Activated CD8-positive, alpha-beta memory T cell treated with anti-CD3 and anti-CD28 coated beads, Interleukin-2, amount 50 U/mL, for 4 hours (primary cell): ENCODE results near the gene MINDY1.

Experiments used
- DNase-seq: peaks from one replicate; pipeline ENCODE4 v3.0.0-alpha.2; 2020

MINDY1 gene

DNA sequence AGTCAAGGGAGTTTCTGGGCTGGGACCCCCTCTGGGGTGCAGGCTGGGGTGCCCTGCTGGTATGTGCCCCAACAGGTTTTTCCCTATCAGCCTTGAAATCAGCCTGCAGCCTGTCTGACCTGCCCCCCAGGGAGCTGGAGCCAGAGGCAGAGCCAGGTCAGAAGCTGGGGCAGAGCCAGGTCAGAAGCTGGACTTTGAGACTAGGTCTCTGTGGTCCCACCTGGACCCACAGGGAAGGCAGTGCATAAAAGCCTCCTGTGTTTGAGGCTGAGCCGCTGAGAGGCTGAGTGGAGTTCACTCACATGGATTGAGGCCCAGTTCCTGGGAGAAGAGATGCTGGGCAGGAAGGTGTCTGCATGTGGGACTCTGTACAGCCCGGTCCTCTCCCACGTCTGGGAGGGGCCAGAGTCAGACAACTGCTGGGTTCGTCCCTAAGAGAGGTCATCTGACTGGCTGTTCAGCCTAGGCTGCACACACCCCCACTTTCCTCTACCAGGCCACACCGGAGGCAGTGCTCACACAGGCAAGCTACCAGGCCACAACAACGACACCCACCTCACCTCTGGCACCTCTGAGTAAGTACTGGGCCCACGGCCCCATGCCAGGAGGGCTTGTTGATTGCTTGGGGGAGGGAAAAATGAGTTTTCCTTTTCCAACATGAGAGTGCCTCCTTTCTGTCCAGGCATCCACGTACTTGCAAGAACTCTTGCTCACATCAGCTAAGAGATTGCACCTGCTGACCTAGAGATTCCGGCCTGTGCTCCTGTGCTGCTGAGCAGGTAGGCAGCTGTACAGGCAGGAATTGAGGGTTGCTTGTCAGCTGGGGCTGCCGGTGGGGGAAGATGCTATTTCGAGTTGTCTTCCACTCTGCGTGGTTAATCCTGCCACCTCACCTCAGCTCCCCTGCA, 24.6 kb downstream of the MINDY1 start, which contains the start of gene ANXA9:
Gene ANXA9, plus strand, starts transcription at position 488 of the 908 bp plus-strand sequence. CDS start 814 bp downstream, outside the sequence.
- DNase-seq, result no peak

DNA sequence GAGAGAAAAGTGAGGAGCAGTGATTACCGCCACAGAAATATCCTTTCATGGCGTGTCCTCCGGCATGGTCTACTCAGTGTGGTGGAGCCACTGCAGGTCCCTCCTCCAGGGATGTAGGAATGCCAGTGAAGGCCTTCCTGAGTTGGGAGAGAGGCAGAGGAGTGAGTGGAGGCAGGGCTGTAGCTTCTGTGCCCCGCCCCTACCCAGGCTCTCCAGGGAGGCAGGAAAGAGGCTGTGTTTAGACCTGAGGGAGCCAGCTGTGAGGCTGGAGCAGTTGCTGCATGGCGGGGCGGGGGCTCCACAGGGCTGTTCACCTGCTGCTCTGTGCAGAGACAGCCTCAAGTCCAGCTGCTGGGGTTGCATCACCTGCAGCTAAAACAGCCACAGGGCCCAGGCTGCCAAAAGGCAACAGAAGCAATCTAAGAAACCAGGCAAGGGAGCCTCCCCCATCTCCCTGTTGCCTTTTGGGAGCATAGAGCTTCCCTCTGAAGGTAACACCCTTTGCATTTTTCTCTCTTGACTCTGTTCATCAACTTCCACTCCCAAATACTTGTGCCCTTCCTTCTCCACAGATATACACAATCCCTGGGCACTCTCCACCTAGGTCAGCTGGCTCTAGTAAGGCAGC, 25.4 kb downstream of the MINDY1 start:
- no peak for DNase-seq

DNA sequence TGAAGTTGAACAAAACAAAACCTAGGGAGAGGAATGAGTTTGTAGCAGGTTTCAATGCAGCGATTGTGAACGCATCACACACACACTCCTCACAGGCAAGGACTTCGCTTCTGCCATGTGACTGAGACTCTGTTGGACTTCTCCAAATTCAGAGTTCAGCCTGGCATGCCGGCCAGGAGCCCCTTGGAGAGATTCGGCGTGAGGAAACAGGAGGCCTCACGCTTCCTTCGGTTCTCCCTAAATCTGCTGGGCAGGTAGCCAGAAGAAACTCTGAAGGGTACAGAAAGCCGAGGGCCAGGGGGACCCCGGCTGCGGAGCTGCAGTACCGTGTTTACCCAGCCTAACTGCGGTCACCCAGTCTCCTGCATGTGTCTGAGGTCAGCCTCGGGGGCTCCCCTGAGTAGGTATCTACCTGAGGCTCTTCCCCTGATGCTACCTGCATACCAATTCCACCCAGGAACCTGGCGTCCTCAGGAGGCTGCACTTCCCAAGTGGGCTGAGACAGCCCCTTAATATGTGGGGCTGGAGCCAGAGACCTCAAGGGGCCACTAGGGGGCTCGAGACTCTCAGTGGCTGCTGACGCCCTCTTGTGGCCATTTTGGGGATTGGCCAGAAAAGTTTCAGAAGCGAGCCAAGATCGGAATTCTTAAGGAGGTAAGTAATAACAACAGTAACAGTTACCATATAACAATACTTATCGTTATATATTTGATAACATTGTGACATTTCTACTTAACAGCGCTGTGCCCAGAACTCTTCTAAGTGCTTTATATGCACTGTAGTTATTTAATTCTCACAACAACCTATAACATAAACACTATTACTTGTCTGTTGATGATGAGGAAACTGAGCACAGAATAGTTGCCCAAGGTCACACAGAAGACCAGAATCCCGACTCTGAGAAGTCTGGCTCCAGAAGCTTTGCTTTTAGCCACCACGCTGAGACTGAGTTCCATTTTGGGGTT, 27.3 kb downstream of the MINDY1 start:
- DNase-seq, result peak; percentile 91

DNA sequence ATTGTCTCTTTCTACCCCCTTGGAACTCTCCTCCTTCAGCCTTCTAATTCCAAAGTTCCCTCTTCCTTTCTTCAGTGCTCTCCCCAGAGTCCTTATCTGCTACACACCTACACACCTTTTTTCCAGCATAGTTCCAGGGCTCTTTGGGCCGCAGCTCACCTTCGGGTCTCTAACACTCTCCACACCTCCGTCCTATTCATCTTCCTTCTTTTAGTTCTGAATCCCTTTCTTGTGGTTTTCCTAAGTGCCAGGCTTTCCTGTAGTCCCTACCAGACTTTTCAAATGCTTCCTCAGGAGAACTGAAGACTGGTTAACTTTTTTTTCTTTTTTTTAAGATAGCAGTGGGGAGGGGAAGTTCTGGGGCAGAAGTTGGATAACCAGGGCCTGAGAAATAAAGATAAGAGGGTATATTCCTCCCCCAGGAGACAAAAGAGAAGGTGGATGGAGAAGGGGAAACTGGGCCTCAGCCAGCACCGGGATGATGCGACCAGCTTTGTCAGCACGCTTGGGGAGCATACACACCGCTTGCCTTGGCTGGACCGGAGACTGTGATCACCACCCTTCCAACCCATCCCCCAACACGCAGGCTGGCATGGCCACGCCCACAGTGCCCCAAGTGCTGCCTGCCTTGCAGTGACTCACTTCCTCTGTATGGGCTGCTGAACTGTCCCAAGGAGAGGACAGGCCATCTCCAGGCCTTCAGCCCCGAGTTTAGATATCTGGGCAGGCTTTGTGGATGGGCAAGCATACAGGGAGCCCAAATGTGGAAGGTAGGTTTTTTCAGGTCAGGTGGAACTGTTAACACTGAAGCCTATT, 29.6 kb downstream of the MINDY1 start:
- peak; percentile 69 for DNase-seq

DNA sequence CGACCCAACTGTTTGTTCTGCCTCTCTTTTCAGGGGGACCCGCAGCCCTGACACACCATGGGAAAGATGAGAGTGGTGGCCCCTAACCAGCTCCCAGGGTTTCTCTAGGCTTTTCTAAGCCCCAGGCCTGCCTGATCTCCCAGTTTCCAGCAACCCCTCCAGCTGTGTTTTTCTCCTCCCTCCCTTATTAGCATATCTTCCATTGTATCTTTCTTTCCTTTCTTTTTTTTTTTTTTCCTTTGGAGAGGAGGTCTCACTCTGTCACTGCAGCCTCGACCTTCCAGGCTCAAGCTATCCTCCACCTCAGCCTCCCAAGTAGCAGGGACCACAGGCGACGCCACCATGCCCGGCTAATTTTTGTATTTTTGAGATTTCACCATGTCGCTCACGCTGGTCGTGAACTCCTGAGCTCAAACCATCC, 30.3 kb downstream of the MINDY1 start:
- no peak for DNase-seq

DNA sequence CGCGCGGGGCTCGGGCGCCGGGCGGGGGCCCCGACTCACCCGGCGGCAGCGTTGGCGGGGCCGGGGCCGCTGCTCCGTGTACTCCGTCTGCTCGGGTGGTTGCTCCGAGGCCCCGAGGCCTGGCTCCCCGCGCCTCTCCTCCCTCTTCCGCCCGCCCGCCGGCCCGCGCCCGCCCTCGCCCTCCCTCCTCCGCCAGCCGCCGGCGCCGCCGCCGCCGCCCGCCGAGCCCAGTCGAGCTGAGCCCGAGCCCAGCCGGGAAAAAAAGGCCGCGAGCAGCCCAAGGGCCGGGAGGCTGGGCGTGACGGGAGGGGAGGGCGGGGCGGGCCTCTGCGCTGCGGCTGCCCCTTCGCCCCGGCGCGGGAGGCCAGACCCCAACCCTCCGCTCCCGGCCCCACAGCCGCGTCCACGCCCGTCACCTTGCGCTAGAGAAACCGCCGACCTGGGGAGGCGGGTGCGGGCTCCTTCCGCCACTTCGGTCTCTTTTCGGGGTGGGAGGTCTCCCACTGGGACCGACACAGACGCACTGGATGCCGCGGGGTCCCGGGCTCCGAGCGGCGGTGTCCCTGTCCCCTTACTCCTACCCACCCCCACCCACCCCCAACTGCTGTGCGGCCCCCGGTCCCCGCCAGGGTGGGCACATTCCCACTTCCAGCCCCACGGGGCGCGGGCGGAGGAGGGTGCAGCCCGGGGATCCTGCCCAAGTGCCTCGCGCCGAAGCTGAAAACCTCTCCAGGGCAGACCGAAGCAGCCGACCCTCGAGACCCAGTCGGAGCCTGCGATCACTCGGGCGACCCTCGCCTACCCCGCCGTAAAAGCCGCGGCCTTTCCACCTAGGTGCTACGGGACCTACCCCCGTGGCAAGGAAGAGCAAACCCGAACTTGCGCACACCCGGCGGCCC, 31.9 kb downstream of the MINDY1 start, which contains the start of gene CERS2:
Gene CERS2, minus strand, starts transcription at position 256 of the 899 bp plus-strand sequence. CDS start 5,745 bp downstream, outside the sequence.
- DNase-seq, result peak; percentile 77

DNA sequence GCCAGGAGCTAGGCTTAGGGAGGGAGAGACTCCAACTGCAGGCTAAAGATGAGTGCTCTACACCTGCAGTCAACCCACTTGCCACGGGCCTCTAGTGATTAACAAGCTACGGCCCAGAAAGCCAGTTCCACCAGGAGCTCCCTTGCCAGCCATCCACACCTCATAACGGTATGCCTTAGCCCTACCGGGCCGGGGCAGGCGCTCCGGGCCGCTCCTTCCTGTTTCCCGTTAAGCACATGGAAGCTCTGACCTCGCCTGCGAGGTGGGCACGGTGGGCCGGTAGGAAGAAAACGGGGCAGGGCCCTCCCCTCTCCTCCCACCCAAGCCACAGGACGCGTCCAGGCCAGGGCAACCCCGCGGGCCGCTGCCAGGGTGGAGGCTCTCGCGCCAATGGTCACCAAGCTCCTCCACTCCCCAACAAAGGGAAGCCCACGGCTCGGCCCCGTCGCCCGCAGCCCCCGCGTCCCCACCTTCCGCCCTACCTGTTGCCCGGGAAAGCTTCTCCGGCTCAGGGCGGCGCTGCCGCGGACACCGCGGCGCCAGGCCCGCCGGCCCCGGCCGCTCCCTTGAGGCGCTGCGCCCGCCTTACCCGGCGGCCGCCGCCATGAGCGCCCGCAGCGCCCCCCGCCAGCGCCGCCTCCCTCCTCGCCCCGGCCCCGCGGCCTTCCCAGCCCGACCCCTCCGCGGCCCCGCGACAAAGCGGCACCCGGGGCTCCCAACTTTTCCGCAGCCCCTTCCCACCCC, 32.7 kb downstream of the MINDY1 start:
- peak; percentile 38 for DNase-seq

DNA sequence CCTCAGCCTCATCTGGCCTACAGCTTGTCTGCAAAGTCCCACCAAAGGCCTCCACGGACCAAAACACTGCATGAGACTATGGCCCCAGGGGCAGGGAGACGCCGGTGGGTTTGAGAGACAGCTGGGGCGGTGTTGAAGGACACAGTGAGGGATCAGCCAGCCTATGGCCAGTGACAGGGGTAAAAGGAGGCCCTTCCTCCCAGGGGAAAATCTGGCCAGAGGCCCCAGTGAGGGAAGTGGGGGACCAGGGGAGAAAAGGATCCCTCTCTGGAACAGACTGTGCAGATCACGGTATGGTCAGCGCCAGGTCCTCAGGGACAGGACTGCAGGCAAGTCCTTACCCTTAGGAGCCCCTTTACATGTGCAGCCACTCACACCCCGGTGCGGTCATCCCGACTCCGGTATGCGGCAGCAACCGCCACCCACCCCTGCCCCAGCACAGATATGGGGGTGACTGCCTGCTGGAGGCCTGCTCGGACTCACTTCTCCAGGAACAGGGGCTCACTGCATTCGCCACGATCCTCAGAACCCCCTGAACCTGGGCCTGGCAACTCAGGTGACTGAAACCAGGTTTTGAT, 33.4 kb downstream of the MINDY1 start:
- DNase-seq, result peak; percentile 30

DNA sequence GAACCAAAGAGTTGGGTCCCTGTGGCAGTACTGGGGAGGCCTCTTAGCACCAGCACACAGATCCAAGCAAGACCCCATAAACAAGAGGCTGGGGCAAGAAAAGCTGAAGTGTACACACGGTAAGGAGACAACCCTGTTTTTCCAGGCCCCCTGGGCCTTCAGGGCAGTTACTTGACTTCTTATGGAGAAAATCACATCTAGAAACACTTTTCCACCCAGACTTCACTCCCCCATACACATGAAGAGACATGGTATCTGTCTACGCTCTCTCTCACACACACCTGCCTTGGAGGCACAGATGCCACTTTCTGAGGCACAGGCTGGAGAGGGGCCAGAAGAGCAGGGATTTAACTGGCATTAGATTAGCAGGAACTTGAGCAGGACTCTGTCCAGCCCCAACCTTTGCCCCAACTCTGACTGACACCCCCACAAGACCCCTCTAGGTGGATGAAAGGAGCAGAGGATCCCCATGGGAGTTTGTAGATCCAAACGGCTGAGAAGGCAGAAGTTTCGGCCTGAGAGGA, 34.2 kb downstream of the MINDY1 start:
- DNase-seq, result no peak

DNA sequence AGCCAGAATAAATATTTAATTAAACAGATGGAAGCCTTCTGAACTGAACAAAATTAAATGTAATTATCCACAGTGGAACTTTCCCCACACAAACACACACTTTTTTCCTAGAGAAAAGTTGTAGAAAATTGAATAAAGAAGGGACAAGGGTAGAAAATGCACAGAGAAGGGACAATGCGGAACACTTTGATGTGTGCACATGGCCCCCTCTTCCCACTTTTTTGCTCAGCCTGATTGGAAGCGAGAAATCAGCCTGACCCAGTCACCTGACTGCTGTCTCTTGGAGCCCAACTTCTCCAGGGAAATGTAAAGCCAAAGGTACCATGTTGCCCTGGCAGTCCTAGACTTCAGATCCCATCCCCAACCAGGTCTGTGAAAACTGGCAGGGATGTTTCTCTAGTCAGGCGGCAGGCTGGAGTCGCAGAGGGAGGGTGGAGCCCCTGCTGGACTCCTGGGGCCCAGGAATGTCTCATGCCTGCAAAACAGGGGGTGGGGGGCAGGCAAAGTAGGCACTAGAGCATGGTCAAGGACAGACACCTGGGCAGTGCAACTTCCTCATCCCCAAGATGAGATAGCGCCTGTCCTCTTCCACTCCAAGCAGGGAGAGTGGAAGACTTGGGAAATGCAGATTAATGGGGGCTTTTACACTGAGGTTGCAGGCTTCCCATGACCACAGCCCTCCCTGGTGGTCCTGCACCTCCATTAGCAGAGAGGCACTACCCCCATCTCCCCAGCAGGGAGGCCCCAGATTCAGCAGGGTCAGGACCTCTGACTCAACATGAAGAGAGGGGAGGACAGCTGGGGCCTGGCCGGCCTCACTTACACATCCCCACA, 34.9 kb downstream of the MINDY1 start:
- DNase-seq, result no peak

DNA sequence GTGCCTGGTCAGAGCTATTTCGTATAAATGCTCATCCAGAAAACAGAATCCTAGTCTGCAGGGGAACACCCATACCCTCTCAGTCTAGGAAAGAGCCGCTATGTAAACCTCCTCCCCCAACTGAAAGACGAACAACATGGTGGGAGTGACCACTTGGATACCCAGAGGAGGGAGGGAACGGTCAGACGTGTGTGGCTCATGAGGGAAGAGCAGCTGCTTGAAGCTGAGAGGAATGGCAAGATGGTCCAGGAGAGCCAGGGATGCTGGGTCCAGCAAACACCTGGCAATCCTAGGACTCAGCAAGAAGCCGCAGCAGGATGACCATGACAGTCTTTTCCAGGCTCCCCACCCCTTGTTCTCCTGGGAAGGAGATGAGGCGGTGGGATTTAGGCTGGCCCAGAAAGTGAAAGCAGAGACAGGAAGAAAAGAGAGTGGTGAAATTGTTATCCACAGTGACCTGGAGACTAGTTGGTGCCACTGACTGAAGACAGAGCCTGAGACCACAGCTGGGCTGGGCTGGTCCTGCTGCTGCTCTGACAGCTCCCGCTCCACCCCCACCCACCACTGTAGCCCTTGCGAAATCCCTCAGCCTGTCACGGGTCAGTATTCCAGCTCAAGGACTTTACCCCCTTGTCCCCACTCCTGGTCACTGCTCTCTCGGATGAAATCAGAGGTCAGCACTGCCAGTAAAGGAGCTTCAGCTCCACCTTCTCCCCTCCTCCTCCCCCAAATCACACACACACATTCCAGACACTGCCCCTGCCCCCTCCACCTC, 35.7 kb downstream of the MINDY1 start:
- no peak for DNase-seq

DNA sequence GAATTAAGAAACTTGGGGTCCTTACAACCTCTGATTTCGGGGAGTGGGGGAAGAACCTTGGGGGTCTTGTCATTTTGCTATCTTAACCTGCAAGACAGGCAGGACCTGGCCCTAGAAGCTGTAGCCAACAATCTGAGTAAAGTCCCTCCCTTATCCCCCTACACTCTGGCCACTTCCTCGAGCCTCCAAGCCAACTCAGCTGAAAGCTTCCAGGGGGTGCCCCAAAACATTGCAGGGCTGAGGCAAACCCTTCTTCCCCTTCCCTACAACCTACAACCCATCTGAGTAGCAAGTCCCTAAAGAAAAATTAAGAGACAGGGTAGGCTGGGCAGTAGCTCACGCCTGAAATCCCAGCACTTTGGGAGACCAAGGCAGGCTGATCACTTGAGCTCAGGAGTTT, 37.1 kb downstream of the MINDY1 start:
- DNase-seq, result no peak

DNA sequence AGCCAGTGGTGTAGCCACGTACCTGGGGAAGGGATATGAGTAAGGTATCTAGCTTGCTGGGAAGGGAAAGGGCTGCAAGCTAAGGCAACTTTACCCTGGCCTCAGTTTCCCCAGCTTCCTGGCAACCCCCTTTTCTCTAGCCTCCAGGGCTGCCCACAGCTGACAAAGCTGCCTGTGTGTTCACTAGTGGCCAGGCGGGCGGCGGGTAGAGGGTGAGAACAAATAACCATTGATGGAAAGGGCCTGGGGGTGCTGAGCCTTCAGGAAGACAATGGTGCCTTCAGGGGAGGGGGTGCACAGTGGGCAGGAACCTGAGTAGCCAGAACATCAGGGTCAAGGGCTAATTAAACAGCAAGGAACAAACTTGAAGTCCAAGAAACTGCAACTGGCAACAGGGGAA, 38.2 kb downstream of the MINDY1 start:
- DNase-seq, result no peak

DNA sequence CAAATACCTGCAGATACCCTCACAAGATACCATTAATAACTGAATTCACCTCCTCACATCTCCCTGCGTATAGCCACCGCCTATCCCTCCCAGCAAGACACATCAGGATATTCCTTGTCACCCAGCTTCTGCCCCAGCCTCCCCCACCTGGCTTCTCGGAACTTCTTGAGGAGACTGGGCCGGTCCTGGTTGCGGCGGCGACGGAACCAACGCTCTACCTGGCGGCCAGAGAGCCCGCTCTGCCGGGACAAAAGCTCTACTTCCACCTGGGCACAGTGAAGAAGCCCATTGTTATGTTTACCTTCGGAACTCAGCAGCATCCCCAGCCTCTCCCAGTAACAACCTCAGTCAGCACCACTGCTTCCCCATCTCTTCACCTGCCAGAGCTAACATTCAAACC, 38.8 kb downstream of the MINDY1 start:
- no peak for DNase-seq

DNA sequence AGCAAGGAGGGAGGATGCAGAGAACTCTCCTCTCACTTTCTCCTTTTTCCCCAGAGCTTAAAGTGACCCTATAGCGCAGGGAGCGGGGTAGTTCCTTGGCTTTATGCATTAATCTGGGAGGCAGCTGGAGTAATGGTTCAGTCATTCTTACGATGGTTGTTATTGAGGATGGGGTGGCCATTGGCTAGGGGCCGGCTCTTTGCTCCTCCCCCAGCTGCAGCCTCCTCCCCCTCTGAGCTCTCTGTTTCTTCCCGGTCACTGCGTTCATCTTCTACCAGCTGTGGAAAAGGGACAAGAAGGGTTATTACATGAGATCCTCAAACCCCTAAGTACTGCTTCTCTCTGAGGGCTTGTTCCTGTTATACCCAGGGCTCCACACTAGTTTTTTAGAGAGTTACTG, 40.7 kb downstream of the MINDY1 start:
- no peak for DNase-seq

DNA sequence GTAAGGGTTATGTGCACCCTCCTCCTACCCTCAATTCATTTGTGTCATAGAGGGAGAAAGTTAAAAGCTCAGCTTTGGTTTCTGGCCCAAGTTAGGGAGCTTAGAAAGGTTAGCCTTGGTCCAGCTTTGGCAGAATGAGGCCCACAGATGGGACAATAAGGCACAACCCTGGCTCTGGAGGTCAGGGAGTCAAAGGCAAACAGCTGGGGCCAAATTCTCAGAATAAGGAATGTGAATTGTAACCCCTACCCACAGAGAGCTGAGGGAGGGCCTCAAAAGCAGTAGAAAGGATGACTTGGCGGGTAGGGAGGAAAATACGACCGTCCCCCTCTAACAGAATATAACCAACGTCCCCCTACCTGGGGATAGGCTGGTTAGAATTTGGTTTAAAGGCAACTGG, 41.1 kb downstream of the MINDY1 start:
- DNase-seq, result no peak

DNA sequence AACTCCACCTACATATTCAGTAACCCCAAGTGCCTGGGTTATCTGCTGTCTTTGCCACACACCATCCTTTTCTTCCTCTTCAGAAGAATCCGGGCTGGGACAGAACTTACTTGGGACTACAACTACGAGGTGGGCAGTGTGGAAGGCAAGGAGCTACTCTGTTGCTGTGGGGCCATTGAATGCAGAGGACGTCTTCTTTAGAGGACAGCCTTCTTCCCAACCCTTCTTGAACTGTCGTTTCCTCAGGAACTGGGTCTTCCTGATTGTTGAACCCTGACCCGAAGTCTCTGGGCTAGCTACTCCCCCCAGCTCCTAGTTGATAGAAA, 42.6 kb downstream of the MINDY1 start:
- no peak for DNase-seq
